Stimulated activated CD4-positive, alpha-beta T cell treated with anti-CD3 and anti-CD28 coated beads, TNF-alpha, amount 100 ng/mL, for 1 hour (primary cell): ENCODE measurements around the gene PGC.

Source experiments
- DNase-seq, 3 donors: peaks; one replicate each; pipeline ENCODE4 v3.0.0-alpha.2; 2020; ENCODE audit warnings: low read depth in 3 of 3, low spot score in 1 of 3

PGC gene

DNA sequence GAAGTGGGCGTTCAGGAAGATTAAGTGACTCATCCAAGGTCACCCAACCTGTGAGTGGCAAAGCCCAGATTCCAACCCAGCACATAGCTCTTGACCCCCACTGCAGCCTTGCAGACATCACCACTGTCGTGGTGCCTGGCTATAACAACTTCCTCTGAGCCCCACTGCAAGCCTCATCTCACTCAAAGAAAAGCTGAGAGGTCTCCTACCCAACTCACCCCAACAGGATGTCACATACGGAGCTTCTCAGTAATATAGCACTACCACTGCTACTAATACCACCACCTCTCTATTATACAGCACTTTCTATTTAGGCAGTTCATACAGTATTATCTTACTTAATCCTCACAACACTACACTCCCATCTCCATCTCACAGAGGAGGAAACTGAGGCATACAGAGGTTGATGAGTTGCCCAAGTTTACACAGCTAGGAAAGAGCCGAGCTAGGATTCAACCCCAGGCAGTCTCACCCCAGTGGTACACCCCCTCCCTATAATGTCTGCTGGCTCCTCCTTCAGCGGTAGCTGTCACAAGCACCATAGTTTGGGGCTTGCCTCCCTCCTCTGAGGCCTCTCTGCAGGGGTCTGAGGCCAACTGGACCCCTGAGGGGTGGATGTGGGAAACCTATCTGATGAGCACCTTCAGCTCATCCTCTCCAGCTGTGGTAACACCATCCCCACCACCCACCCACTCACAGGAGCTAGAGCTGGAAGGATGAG lies 31.2 kb downstream of the PGC start:
- DNase-seq = no peak

DNA sequence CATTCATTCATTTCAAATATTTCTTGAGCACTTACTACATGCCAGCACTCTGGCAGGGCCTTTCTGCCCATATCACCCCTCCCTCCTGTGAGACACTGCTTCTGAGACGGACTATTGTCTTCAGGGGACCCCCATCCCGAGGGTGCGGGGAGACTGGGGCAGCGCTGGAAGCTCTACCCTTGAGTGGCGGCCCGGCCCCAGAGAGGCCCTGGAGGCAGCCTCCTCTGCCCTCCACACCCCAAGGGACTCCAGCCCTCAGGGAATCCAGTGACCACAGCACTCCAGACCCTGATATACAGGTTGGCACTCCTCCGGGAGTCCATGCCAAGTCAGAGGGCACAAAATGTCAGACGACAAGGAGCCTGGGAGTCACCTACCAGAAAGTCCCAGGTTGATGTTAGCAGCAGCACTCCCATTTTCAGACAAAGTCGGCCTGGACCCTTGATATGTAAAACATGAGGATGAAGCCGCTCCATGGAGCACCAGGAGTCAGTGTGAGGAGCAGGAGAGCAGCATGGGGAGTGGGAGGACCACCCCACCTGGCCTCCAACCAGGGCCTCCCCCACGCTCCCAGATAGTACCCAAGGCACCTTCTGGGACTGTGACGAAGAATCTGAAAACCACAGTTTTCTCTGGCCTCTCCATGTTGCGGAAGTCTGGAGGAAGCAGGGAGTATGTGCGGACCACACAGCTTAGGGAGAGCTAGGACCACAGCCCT lies 32.5 kb downstream of the PGC start:
- no peak for DNase-seq

DNA sequence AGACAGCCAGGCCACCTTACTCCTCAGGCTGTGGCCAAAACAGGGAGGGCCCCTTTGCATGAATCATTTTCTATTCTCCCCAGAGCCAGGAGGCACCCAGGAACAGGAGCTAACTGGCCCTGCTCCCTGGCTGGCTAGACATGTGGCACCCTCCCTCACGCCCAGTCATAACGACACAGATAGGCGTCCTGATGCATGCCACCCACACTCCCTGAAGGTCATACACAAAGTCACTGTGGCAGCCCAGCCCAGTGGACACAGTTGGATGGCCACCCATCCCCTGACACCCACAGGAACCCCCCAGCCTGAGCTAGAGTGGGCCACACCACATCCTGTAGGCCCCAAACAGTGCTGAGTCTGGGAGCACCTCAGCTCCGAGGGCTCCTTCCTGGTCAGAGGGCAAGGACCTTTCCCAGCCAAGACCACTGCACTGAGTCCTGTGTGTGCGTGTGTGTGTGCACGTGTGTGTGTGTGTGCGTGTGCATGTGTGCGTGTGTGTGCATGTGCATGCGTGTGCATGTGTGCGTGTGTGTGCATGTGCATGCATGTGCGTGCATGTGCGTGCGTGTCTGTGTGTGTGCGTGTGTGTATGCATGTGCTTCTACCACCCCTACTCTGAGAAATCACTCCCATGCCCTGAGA lies 33.4 kb downstream of the PGC start:
- no peak for DNase-seq

DNA sequence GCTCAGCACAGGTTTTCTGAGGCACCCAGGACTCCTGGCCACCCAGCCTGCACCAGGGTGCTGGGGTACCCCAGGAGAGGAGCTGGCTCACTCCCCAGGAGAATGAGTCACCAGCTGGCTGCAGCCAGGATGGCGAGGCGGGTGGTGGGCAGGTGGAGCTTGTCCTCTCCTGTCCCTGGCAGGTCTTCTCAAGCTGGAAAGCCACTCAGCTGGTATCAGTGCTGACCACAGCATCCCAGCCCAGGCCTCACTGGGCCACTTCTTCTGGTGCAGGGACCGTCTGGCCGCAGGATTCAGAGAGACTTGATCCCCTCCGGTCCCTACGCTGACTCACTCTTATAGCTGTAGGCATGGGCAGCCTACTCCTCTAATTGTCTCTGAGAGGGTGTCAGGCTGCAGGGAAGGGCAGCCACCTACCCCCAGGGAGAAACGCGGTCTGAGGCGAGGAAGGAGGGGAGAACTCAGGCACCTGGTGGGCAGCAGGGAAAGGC lies 34.0 kb downstream of the PGC start:
- no peak for DNase-seq

DNA sequence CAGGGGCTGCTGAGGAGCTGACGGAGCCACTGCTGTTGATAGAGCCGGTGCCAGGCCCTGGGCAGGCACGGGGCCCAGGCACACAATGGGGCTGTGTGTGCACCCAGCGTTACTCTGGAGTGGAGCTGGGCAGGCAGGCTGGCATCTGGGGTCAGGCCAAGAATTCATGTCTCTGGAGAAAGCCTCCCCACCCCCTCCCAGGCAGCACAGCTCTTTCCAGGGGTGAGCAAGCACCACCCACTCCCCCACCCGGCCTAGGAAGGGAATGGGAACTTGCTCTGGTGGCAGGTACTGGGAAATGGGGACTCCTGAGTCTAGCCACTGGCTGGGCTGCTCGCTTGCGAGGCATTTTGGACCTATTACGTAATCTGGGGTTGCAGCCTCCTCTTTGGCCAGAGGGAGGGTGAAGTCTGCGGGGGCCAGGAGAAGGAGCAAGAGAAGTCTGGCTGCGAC lies 34.5 kb downstream of the PGC start:
- DNase-seq = no peak

DNA sequence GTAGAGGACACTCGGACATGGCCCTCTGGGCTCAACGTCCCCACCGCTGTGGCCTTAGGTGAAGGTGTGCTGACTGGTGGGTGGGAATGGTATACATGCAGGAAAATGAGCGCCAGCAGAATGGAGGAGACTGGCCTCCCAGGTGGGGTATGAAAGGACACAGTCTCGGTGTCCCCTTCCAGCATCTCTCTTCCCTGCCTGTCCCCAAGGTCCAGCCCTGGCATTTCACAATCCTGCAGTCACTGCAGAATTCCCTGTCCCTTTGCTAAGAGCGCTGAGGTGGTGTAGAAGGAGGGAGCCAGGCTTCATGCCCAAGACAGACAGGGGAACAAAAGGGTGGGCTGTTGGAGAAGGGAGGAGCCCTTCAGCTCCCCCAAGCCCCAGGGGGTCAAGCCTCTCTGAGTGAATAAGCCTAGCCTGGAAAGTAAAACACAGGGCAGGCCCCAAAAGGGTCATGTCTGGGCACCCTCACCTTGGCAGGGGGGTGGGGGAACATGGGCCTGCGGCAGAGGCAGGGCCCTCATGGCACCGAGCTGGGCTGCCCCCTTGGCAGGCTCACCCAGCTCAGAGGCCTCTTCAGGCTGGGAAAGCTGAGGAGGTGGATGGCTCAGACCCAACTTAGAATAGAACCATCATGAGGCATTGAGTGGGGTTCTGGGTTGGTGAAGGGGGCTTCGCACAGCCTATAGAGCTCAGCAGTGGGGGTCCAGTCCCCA lies 35.7 kb downstream of the PGC start:
- DNase-seq = no peak

DNA sequence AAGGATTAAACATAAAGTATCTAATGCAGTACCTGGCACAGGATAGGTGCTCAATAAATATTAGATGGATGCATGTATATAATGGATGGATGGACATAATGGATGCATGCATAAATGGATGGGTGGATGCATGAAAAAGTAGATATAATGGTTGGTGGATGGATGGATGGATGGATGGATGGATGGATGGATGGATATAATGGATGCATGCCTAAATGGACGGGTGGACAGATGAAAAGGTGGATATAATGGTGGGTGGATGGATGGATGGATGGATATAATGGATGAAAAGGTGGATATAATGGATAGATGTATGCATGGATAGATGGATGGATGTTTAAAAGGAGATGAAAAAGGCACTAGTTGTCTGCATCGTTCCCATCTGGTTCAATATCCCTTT lies 37.8 kb downstream of the PGC start:
- no peak for DNase-seq

DNA sequence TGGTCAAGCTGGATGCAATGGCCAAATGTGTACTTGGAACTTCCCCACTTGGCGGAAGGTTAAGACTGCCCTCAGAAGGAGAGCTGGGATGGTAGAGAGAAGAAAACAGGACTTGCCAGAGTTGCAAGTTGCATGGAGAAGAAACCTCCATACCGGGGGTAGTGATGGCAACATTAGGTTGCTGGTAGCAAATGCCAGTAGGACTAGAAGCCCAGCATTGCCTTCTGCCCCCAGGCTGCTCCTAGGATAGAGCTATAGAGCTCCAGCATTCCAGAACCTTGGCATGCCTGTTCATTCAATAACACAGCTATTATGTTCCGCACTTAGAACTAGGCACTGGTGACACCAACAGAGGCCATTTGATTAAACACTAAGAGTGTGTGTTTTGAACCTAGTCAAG lies 38.3 kb downstream of the PGC start:
- no peak for DNase-seq

DNA sequence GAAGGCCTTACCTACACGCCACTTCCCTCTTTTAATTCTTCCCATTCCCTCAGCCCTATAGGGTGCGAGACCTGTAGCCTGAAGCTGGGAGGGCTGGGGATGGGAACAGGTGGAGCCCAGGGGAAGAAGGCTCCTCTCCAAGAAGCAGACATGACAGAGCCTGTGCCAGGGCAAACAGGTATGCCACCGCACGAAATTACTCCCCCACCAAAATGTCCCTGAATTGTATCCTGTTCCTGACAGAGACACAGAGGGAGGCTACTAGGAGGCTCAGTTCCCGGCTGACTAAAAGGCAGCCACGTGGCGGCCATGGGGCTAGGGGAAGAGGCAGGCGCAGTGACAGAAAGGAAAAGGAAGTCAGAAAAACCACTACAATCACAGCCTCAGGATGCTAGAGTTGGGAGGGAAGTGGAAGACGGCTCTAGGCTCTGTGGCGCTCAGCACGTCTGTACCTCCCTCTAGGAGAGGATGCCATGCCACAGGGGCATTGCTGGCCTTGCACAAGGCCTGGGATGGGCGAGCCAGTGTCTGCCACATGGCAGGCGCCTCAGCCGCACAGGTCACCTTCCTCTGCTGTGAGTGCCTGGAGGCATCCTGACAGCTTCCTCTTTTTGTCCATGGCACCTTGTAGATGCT lies 39.5 kb downstream of the PGC start:
- DNase-seq = peak in 1 of 3 donors; percentile 15

DNA sequence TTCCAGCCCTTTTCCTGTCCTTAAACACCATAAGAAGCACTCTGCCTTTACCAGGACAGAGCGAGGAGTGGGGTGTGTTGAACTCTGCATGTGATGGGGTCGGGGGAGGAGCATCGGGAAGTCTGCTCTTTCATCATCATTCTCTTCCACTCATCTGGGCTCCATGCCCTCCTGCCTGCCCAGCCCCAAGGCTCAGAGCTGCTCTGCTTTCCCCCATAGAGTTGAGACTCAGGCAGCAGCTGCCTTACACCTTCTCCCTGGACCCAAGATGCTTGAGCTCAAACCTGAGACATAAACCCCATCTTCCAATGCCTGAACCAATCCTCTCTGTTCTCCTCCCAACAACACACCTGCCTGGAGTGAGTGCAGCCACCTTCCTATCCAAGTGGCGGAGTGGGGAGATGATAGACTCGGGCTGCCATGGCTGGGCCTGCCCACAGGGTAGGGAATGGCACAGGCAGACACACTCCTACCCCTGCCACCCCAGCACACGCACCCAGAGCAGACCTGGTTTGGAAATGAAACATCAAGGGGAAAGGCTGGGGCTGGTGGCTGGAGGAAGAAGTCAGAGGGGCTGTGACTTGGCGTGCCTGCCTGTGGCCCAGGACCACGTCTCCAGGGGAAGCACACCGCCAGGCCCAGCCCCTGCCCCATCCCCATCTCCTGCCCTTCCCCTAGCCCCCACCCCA lies 40.2 kb downstream of the PGC start:
- DNase-seq = peak in 1 of 3 donors; percentile 18

DNA sequence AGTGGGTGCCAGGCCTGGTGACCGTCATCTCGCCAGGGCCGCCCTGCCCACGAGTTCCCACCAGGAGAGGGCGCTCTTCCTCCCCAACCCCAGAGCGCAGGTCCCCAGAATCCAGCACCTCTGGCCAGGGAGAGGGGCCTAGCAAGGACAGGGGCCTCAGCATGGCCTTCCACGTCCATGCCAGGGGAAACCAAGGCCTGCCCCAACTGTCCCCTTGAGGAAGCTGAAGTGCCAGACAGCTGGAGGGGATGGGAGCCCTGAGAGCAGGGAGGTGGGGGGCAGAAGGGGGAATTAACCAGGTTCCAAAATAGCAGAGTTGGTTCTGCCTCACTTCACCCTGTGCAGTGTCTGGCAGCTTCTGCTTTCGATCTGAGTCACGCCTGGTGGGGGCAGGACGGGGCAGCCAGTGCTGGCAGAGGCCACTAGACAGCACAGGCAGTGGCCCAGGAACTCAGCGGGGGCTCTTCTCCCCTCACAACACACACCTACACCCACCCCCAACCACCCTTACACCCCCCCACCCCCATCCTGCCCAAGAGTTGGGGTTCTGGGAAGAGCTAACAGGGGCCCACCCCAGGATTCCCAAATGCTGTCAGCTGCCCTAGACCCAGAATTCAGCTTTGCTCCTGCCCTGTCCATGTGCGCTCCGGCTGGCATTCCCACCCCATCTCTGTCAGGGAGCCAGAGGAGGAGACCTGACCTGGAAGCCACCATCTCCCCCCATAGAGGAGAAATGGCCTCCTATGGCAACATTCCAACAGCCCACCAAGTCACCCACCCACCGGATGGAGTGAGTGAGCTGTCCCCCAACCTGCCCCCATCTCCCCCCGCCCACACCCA lies 41.0 kb downstream of the PGC start:
- peak in 1 of 3 donors; percentile 52 for DNase-seq

DNA sequence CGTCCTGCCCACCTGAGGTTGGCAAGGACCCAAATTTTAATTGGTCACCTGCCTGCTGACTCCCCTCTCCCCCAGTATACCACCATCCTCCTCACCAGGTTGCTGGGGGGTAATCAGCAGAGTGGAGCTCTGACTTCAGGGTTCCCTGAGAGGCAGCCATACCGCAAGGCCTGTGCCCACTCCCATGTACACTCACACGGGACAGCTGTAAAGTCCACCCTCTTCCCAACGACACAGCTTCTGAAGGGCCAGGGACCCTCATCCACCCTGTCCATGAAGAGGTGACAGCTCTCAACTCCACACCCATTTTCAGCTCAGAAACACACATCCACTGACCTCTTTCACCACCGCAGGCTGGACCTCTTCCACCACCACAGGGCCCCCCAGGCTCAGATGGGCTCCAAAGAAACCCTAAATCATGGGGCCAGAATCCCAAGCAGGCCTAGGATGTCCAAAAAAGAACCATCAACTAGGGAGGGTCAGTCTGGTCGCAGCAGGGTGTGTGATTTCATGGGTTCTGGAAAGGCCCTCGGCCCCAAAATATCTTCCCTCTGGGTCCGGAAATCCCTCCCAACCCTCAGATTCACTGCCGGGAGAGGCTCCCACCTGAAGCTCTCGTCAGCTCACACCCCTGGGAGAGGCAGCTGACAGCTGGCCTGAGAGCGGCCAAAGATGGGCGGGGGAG lies 41.7 kb downstream of the PGC start:
- DNase-seq = no peak

DNA sequence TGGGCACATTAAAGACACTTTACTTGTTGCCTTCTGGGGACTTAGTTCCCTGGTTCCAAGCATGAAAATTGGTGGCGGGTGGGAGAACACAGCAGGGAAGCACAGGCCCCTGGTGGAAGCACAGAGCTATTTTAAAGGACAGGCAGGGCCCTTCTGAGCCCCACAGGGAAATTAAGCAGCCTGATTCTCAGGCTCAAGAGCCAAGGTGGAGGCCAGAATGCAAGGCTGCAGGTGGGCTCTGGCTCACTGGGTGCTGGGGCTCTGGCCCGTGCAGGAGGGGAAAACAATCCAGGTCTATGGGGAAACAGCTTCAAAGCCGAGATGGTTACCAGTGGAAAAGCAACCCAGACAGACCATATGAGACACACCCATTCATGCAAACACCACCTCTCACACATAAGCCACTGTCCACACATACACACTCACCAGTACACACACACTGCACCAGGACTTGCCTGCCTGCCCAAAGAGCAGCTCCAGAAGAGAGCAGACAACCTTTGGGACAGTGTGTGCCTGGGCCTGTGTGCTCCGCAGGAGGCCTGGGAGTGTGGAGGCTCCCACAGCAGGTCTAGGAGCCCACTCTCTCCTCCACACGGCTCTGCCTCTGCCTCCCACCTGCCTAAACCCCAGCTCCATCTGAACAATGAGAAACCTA lies 42.4 kb downstream of the PGC start:
- no peak for DNase-seq

DNA sequence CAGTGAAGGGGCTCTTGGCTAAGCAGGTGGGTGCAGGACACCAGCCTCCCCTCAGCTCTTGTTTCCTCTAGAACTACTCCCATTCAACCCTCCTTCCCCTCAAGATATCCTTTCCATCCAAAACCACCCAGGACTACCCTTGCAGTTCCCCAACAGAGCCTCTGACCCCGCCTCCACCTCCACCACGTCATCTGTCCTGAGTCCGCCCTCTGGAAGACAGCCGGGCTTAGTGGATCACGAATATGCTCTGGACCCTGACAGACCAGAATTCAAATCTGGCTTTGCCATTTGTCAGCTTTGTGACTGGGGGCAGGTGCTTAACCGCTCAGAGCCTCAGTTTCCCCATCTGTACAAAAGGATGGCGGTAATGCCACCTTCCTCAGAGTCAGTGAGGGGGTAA lies 43.2 kb downstream of the PGC start:
- DNase-seq = no peak

DNA sequence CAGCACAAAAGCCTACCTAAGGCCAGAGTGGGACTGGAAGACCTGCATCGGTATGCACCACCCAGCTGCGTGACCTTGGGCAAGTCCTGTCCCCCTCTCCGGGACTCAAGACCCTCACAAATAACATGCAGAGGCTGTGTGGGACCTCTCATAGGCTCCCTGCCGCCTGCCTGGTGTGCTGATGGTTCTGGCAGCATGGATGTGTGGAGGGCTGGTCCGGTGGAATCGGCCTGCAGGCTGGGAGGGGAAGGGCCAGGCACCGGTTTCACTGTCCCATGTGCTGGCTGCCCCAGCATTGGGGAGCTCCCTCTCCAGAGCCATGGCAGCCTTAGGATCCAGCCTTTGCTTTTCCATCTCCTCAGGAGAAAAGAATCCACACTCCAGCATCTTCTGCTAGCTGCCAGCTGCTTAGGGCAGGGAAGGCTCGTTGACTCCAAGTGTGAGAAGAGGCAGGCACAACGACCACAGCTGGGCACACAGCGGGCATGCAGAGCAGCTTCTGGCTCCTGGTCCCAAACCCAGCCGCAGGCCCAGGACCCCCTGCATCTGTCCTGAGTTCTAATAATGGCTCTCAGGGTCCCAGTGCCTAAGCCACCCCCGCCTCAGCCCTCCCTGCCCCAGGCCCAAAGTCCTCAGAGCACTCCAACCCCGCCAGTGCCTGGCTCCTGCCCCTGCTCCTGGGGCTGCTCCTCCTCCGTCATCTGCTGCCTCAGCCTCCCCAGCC lies 44.3 kb downstream of the PGC start:
- DNase-seq = no peak

DNA sequence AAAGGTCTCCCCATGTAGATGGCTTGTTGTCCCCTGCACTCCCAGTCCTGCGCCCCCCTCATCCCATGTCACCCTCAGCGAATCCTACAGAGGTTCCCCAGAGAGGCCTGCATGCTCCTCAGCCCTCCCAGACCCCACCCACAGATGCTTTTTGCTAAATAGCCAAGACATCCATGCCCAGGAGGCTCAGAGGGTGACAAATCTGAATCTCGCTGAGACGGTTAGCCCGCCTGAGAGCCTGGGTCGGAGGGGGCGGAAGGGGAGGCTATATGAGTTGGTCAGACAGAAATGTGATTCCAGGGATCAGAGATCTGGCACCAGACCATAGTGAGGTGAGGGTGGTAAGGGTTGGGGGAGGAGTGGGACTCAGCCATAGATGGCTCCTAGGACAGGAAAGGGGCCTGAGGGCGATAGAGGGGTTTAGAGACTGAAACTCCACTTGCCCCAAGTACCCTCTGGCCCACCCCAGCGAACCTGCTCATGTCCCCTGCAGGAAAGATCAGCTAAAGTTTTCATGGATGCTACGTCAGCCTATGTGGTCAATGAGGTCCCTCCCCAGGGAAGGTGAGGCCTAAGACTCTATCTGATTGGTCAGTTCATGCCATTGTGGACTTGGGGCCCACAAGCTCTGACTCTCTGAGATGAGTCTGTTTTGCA lies 45.0 kb downstream of the PGC start:
- DNase-seq = no peak
